Ishikawa (cell line): ENCODE data around the gene RIPPLY2.

ENCODE experiments used
- EP300 ChIP-seq: IDR thresholded peaks from 2 replicates; pipeline ENCODE4 v1.6.1; 2012; ENCODE audit warnings: borderline replicate concordance
- FOXM1 ChIP-seq: IDR thresholded peaks from 2 replicates; pipeline ENCODE4 v1.6.1; 2012; ENCODE audit warnings: low read depth, borderline replicate concordance
- RAD21 ChIP-seq: IDR thresholded peaks from 2 replicates; pipeline ENCODE4 v1.6.1; 2012; ENCODE audit warnings: low read depth
- REST ChIP-seq: IDR thresholded peaks from 2 replicates; pipeline ENCODE4 v1.6.1; 2012; ENCODE audit warnings: low read depth, mild to moderate bottlenecking

- TF ChIP-seq RAD21 (no peak), FOXM1 (no peak), REST (no peak), EP300 (no peak)
These were observed 26.1 kb upstream of the RIPPLY2 start for GRCh38 chr6:83827050-83827449.
